ENCODE results near the gene LPAR2.

Gene LPAR2

DNA sequence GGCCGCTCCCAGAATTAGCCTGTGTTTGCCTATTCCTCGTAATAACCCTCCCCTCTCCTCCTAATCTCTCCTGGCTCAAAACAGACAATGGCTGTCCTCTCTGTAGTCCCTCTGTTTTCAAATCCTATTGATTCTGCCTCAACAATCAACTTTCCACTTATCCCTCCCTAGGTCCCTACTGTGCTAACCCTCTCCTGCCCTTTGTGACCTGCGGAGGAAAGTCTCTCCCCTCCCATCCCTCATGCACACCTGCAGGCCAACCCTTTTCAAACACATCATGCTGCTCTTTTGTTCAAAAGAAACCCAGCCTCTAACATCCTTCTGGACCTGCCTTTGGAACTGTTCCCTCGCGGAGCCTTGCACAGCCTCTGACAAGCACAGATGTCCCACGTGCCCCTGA, 52.6 kb downstream of the LPAR2 start:
- ATAC-seq (replicated peaks; ENCODE audit: extremely low read depth, poor library complexity, severe bottlenecking) = no peak
- DNase-seq (ENCODE audit: low spot score in 2 of 2) = no peak

More for the DNA sequence above, 52.6 kb downstream of the LPAR2 start:
- peaks cover 7% of the 10 kb centered on the region for H3K4me1 Mint-ChIP-seq
- H3K9me3 Mint-ChIP-seq = no peaks in the 10 kb centered on the region
- peaks cover 6% of the 10 kb centered on the region for H3K36me3 Mint-ChIP-seq (ENCODE audit: insufficient read depth)
- no peaks in the 10 kb centered on the region for H3K27me3 Mint-ChIP-seq
- no peak overlapping the region for H3K4me3 Mint-ChIP-seq
- peak overlapping the region; percentile 27 for H3K27ac Mint-ChIP-seq (ENCODE audit: low read depth)

All from central memory CD8-positive, alpha-beta T cell (primary cell).